NCI-H524 (cell line): ENCODE measurements around the gene BRD3.
"Not testable (repeated sequence)": the region's sequence is repeated elsewhere in the genome, so short reads cannot be mapped to it uniquely, and the experiment has no call there.

Experiments
- DNase-seq, 2 experiments: peaks; one replicate each; lab custom pipeline; 2025; lab: John Stamatoyannopoulos, UW

Gene BRD3

DNA sequence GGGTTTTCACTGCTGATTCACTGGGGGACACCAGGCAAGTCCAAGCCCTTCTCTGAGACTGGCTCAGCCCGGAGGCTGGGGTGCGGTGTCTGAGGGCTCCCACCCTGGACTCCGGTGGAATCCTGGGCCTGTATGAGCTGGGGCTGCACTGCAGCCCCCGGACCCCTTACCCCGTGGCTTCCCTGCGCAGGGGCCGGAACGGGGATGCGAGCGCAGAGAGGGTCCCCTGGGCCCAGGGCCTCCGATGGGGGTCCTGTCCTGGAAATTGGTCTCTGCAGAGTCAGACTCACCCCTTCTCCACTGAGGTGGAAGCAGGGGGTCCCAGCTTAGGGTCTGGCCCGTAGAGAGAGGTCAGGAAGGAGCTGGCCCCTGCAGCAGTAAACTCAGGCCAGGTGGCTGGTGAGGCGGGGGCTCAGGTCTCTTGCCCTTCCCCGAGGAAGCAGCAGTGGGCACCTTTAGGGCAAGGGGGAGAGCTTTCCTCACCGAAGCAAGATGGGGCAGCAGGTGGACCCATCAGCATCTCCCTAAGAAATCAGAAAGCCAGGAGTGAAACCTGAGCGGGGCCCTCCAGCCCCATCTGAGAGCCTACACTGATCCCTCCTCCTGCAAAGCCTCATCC lies 74.1 kb downstream of the BRD3 start:
- DNase-seq: peak in 1 of 2 experiments; percentile 83

DNA sequence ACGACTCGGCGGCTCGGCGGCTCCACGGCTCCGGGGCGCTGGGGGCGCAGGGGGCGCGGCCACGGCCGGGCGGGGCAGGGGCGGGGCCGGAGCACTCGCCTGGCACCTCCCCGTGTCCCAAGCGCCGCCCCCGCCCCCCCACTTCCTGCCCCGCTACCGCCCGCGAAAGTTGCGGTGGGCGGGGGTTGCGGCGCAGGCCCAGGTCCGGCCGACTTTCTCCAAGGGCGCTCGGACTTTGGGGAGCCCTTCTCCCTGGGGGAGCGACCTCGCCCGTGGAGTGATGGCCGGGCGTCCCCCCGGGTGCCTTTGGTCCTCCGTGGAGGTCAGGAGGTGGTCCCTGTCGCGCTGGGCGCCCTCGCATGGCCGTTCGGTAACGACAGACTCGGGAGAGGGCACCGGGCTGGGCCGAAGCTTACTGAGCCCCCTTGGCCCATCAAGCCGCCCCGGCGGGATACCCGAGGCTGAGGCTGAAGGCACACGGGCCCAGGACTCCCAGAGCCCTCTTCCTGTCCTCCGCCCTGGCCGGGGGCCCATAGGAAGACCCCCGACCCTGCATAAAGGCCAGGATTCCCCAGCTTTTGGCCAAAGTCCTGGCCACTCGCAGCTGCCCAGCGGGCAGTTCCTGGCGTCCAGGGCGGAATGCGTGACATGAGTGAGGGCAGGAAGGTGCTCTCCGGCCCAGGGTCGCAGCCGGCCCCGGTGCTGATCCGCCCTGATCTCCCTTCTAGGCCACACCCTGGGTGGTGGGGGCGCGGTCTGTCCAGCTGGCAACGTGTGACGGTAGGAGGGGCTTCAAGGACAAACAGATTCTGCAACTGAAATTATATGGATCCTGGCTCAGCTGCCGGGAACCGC lies 74.8 kb downstream of the BRD3 start:
- DNase-seq: peak; percentile 85 to 87

DNA sequence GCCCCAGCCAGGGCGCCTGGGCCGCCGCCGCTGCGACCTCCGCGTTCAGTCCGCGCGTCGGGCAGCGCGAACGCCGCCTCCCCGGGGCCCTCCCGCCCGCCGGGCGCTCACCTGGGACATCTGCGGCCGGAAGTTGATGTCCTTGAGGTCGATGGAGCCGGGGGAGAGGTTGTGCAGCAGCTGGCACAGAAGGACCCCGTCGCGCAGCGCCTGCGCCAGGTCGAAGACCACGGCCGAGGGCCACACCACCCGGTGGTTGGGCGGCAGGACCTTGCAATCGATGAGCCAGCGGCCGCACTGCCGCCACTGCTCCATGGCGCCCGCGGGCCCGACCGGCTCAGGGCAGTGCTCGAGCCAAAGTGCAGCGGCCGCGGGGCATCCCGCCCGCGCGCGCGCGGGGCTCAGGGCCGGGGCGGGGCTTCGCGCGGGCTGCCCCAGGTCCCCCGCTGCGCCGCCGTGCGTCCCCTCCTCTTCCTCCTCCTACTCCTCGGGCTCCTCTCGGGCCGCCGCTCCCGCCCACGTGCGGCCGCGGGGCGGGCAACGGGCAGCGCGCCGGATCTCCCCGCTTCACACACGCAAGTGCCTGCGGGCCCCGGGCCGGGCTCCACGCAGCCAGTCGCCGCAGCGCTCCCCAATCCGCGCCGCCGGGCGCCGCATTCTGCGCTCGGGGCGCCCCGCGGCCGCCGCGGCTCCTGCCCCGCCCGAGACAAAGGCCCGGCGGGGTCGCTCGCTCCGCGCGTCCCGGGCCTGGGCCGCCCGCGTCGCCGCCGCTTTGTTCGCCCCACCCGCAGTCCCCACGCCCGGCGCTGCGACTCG lies 75.7 kb downstream of the BRD3 start, which contains the start of gene VAV2:
Gene VAV2, minus strand, starts transcription at position 361 of the 816 bp plus-strand sequence. Its CDS starts 46 bp downstream, at position 315.
- peak; percentile 60 to 72 for DNase-seq

DNA sequence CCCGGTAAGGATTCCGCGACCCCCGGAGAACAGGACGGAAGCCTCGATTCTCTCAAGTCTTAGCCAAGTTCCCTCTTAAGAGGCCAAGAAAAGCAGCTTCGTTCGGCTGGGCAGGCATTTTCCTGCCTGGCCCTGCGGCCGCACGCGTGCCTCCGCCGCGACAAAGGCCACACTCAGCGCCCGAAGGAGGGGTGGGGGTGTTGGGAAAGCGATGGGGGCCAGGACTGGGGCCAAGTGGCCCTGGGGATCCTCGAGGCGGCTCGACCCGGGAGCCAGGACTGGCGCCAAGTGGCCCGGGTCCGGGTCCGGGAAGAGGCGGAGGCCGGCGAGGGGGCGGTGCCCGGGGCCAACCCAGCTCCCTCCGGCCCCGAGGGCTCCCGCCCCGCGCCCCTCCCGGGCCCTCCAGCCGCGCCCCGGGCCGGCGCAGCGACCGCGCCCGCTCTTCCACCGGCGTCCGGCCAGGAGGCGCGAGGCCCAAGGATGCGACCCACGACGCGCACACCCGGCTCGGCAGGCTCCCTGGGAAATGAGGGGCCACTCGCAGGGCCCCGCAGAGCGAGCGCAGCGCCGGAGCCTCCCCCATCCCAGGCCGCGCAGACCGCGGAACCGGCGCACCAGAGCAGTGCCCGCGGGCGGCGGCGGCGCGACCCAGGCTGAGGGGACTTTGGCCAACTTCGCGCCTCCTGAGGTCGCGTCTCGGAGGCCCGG lies 76.5 kb downstream of the BRD3 start:
- peak in 1 of 2 experiments; percentile 47 for DNase-seq

DNA sequence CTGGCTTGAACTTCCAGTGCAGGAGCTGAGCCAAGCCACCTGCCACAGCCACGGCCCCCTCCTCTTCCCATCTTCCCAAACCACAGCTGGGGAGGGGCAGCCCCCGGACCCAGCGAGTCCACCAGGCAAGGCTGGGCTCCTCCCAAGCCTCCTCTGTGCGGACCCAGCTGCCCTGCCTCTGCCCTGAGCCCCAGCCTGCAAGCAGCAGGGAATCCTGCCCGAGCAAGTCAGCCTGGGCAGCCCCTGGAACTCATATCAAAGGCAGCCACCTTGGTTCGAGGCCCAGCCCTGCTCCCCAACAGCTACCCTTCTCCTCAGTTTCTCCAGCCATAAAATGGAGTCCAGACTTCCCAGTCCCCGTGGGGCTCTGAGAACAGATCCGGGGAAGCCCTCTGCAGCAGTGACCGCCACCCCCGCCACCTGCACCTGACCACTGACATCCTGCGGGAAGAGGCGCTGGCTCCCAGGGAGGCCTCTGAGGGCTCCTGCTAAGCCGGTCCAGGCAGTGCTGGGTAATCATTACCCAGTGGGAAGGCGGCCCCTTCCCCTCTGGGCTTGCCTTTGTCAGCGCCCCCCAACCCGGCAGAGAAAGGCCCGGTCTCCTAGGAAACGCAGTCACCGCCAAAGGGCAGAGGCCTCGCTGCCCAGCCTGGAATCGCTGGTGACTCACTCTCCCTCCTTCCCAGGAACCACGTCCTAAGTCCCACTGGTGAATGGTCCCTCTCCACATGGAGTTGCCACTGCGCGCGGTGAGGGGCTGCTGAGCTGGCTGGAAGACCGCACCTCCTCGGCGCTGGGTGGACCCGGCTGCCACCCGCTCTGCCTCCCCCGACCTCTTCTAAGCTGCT lies 77.2 kb downstream of the BRD3 start:
- DNase-seq: peak; percentile 22 to 37

DNA sequence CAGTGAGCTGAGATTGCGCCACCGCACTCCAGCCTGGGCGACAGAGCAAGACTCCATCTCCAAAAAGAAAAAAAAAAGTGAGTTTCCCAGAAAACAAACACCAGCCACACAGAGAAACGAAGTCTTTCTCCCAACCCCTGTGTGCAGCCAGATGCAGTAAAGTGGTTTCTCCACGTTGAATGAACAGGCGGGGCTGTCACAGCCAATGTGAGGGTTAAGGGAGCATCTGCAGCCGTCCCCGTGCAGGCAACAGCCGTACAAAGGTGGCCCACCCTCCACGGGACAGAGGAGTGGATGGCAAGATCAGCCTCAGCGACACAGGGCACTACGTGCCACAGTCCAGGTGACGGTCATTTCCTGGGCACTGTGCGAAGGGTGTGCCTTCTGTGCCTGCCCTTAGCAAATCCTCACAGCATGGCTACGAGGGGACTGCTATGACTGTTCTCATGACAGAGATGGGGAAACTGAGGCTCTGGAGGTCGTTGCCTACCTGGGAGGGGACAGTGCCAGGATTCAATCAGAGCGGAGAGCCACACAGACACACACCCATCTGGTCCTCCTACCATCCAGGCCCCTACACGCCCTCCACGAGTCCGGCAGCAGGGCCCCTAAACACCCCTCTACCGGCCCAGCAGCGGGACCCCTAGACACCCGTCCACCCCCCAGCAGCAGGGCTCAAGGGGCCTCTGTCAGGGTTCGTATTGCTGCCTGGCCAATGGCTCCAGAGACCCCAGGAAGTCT lies 78.0 kb downstream of the BRD3 start:
- peak in 1 of 2 experiments; percentile 23 for DNase-seq

DNA sequence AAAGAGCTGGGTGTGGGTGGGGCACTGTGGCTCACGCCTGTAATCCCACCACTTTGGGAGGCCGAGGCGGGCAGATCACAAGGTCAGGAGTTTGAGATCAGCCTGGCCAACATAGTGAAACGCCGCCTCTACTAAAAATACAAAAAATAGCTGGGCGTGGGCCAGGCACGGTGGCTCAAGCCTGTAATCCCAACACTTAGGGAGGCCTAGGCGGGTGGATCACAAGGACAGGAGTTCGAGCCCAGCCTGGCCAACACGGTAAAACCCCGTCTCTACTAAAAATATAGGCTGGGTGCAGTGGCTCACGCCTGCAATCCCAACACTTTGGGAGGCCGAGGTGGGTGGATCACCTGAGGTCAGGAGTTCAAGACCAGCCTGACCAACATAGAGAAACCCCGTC lies 79.1 kb downstream of the BRD3 start:
- DNase-seq: not testable (repeated sequence)

DNA sequence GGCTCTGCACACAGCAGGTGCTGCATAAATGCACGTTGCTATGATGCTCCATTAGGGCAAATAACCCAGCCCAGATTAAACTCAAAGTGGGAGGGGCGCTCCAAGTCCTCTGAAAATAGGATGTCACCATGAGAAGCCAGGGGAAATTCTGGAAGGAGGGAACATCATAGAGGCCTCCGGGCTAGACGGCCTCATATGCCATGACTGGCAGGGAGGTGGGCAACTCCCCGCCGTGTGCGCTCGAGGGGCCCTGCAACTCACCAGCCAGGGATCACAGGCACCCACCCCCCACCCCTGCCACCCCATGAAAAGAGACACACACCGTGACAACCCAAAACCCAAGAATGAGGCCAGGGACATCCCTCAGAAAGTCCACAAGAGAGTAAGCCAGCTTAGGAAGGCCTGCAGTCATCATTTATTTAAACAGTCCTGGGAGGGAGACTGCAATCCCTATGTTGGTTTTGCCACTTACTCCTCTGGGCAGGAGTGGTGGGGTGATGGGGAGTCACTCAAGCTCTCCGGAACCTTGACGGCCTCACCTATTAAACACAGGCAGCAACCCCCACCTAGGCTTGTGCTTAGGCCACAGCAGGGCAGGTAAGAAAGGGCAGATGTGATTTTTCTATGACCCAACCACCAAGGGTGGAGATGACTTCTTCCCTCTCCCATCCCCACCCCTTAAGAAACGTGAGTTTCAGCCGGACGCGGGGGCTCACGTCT lies 79.7 kb downstream of the BRD3 start:
- DNase-seq: no peak

DNA sequence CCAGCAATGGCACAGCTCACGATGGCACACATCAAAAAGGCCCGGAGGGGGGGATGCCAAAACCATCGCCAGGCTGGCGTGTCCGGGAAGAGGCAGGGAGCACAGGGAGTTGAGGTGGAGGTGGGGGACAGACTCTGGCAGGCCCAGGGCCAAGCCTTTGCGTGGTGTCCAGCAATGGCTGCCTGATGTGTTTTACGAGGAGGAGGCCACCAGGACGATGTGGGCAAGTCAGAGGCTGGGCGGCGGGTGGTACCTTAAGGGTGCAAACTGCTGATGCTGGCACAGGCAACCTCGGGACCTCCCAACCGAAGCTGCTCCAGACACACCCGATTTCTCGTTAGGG lies 80.4 kb downstream of the BRD3 start:
- no peak for DNase-seq

DNA sequence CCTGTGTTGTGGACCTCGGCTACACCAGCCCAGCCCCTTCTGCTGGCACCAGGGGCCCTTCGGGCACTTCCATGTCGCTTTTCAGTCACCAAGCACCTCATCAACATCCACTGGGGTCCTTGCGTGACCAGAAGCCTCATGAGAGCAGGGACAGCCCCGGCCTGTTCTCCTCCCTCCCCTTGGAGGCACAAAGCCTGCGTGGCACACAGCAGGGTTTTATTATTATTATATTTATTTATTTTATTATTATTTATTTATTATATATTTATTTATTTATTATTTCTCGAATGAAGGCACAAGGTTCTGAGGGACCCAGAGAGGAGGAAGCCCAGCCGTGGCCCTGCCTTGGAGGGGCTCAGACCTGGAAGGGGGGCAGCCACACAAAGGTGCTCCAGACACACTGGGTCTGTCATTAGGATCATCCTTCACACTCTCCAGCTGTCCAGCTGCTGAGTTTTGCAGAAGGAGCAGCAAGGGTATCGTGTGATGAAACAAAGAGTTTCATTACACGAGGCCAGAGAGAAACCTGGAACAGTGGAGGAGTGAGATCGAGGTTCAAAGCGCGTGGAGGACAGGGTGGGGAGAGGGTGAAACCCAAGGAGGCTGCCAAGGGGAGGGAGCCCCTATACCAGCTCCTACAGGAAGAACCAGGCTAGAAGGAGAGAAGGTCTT lies 80.9 kb downstream of the BRD3 start:
- DNase-seq: peak in 1 of 2 experiments; percentile 49

DNA sequence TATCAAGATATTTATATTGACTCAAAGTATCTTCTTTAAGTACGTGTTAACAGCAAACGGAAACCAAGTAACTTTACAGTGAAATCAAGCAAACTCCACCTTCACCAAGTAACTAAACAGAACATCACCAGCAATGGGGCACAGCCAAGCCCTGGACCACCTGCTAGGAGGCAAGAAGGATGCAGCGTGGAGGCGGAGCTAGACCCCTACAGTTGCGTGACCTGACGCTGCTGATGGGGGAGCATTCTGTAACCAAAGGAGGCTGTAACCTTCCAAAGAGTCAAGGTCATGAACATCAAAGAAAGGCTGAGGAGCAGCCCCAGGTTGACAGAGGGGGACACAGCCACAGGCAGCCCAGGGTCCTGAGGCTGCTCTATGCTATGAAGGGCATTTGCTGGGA lies 81.8 kb downstream of the BRD3 start:
- no peak for DNase-seq

DNA sequence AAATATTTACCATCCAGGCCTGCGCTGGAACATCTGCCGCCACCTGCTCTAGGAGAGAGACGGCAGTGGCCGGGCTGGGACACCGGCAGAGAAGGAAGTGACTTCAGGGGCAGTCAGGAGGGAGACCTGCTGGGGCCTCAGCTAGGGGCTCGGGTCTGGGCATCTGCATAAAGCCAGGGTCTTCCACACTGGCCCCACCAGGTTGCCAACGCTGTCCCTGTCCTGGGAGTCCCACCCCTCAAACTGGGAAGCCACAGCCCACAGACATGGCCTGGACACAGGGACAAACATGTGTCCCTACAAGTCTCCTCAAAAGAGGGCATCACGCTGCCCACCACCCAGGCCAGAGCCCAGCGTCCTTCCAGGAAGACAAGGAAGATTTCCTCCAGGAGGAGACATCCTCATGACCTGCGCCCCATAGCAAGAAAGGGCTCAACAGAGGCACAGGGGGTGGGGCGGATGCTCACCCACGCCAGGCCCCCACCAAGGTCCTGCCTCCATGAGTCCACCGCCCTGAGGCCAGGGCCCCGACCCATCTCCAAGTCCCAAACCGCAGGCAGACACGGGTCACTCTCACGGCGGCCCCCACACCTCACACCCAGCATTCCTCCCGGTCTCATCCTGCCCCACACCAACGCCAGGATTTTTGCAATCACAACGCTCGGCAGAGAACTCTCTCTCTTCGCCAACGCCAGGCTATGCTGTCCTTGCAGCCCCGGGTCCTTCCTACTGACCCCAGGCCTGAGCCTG lies 84.7 kb downstream of the BRD3 start:
- peak in 1 of 2 experiments; percentile 48 for DNase-seq

DNA sequence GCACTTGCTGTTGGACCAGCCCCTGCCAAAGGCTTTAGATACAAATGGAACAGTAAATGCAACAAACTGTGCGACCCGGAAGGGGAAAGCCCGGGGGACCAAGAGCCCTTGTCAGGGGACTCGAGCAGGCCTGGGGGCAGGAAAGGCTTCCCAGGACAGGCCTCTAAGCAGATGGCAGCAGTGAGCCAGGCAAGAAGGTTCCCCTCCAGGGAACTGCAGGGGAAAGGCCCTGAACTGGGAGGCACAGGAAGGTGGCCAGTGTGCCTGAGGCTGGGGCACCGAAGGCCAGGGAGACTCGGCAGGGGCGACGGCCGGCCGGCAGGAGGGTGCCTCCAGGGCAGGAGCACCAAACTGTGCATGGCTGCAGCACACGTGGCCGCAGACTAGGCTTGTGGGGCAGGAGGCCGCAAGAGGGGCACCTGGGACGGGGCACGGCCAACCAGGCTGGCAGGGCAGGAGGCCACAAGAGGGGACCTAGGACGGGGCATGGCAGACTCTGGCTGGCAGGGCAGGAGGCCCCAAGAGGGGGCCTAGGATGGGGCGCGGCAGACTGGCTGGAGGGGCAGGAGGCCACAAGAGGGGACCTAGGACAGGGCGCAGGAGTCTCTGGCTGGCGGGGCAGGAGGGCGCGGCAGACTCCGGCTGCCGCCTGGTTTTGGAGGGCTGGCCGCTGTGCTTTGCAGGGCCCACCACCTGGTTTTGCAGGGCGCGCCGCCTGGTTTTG lies 85.7 kb downstream of the BRD3 start:
- DNase-seq: no peak

DNA sequence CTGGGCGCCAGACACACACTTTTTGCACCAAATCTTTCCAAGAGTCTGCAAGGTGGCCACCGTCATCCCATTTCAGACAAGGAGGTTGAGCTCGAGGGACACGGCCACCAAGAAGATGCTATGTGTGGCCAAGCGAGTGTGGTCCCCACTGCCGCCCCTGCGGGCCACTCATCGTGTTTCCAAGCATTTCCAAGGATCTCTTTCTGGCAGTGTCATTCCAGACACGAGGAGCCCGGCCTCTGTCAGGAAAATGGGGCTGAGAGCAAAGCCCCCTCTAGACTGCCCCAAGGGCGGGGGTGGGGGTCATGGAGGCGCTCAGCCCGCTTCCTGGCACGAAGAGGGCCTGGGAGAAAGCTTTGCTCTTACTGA lies 86.3 kb downstream of the BRD3 start:
- no peak for DNase-seq

DNA sequence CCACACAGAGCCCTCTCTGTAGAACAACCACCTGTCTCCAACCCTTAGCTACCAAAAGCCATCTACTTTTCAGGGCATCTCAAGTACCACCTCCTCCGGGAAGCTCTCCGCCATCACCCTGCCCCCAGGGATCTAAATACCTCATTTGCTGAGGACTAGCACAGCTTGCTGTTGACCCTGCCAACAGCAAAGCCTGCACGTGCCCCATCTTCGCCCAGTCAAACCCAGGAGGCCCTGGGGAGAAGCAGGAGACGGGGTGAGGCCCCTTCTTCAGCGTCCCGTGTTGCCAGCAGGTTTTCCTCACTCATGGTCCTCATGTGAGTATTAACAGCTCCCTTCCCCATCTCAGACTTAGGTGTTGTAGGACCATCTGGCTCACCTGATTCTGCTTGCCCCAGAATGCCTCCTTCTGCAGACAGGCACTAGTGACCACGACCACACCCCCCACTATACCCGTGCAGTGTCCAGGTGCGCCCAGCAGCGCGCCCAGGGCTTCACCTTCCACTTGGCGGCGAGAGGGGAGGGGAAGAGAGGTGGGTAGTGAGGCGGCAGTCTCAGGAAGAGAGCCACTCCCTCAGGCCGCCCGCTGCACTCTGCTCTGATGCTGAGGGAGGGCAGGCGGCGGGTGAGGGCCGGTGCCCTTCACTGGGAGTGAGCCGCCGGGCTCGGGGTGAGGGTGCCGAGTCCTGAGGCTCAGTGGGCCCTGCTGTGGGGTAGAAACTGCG lies 86.8 kb downstream of the BRD3 start:
- no peak for DNase-seq
